Ramos (cell line): ENCODE data around the gene EGR1.

ENCODE experiments used
- in situ Hi-C: fragments of 300-500 bp; cut with MboI; formaldehyde crosslinking; loops from one replicate; pipeline ENCODE4 v1.14.3; 2022; ENCODE audit warnings: low sequenced_read_pairs; ENCODE audit not compliant: unreplicated experiment

Gene EGR1

DNA sequence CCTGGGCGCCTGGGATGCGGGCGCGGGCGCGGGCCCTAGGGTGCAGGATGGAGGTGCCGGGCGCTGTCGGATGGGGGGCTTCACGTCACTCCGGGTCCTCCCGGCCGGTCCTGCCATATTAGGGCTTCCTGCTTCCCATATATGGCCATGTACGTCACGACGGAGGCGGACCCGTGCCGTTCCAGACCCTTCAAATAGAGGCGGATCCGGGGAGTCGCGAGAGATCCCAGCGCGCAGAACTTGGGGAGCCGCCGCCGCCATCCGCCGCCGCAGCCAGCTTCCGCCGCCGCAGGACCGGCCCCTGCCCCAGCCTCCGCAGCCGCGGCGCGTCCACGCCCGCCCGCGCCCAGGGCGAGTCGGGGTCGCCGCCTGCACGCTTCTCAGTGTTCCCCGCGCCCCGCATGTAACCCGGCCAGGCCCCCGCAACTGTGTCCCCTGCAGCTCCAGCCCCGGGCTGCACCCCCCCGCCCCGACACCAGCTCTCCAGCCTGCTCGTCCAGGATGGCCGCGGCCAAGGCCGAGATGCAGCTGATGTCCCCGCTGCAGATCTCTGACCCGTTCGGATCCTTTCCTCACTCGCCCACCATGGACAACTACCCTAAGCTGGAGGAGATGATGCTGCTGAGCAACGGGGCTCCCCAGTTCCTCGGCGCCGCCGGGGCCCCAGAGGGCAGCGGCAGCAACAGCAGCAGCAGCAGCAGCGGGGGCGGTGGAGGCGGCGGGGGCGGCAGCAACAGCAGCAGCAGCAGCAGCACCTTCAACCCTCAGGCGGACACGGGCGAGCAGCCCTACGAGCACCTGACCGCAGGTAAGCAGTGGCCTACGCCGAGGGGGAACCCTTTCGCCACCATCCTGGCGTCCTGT lies at the start of gene EGR1:
Gene EGR1, plus strand, starts transcription at position 219 of the 864 bp plus-strand sequence. Its CDS starts 283 bp downstream, at position 502.
- in situ Hi-C loops = no loop called here

DNA sequence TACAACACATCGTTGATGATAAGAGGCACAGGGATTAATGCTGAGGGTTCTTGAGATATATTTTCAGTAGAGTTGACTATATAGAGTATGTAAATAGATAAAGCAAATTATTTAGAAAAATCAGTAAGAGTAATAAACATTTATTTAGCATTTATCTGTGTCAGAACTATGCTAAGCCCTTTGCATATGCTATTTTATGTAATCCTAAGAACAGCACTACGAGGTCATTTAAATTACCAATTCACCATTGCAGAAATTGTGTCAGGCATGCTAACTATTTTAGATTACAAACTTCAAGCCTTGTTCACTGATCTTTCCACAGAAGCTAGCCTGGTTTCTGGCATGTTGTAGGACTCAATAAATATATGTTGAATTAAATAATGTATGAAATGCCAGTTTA lies 46.8 kb upstream of the EGR1 start:
- in situ Hi-C loops = loop anchor here (10.0 kb wide), 1 partner anchor 234 kb away; no protein-coding TSS in a partner anchor

DNA sequence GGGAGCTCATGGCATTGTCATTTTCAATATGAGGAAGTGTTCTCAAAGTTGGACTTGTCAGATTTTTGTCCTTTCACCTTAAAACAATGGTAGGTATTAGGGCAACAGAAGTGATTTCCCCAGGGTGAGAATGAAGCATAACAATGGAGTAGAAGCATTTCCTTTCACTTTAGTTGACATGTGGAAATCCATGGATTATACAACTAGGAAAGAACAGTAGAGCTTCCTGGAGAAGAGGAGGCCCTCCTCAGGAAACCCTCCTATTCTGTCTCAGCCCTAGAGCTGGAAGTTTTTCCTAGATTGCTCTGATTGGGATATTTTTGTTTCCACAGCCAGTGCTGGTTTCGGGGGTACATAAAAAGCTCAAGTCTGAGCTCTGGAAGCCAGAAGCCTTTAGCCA lies 40.2 kb upstream of the EGR1 start:
- in situ Hi-C loops = no loop called here

DNA sequence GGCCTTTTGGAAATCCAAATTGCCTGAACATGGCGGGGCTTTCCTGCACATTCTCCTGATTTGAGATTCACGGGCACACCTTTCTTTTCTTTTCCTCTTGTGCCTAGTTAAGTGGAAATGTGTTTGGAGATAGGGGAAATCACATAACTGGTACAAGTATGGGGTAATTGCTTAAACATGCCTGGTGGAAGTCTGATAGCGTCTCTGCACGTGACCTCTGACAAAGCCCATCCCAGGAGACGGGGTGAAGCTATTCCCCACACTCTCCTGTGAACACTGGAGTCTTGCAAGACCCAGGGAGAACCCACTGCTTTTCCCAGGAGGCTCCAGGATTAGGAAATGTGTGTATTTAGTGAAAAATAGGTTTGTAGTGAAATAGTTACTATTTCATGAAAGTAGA lies 29.3 kb upstream of the EGR1 start:
- in situ Hi-C loops = no loop called here

DNA sequence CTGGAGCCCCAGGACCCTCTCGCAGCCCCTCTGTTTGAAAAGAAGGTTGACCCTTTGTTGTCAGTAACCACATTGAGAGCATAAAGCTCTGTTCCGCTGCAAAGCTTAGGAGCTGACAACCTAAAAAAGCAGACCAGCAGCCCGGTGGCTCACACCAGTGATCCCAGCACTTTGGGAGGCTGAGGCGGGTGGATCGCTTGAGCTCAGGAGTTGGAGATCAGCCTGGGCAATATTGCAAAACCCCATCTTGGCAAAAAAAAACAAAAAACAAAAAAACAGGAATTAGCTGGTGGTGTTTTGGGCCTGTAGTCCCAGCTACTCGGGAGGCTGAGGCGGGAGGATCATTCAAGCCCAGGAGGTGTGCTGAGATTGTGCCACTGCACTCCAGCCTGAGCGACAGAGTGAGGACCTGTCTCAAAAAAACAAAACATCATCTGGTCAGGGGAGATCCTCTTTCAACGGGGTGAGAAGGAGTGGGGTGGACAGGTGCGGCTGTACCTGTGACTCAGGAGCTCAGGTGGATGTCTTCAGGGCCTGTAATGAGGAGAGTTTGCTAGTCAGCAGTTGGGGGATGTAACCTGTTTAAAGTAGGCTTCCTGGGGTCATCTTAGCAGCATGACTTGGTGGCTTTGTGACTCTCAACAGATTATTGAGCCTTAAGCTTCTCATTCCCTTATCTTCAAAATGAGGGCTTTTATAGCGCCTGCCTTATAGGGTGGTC lies 27.1 kb upstream of the EGR1 start:
- in situ Hi-C loops = no loop called here

DNA sequence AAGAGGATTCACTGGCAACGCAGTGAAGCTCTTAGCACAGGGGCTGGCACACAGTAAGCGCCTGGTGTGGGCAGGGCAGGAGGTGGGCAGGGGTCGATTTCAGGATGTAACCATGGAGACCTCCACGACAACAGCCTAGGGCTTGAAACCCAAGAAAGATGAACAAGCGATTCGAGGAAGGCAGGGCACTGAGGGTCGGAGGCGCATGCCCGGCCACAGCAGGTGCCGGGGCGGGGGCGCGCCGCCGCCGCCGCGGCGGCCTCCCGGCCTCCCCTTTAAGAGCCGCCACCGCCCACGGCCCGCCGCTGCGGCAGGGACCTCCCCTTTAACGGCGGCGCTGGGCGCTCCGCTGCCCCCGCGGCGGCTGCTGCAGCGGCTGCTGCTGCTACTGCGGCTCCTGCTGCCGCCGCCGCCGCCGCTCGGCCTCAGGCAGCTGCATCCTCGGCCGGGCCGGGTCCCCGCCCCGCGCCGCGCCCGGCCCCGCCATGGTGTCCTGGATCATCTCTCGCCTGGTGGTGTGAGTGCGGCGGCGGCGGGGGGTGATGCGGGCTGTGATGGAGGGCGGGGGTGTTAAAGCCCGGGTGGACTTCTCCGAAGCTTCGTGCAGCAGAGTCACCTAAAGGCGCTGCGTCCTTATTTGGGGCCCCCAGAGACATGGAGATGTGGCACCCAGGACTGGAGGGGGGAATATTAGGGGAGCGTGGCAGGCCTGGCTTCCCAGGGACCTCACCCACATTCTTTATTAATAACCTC lies 26.4 kb upstream of the EGR1 start, which contains the start of gene REEP2:
Gene REEP2, plus strand, starts transcription at position 334 of the 753 bp plus-strand sequence. Its CDS starts 152 bp downstream, at position 486.
- in situ Hi-C loops = no loop called here

DNA sequence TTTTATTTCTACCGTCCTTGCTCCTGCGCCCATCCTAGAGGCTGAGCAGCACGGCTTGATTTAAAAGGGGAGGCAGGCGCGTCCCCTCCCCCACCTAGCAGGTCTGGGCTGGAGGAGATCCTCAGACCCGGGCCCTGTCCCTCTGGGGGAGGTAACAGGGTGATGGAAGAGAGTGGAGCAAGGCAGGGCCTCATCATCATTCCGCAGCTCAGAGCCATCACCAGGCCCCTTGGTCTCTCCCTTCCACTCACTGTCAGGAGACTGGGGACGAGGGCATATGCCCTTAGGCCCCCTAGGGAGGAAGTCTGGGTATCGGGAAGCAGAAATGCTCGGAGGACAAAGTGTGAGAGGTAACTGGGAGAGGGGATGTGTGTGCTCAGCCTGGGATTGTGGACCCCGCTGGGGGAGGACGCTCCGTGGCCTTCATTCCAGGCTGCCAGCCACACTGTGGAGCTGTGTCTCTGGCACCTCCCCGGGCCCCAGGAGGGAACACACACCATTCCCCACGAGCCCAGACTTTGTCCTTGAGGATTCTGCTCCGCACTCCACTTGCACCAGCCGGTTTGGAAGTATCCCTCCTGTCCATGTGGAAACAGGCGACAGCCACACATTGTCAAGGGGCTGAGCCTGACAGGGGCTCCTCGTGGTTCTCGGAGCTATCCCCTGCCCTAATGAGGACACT lies 25.7 kb upstream of the EGR1 start:
- in situ Hi-C loops = no loop called here

DNA sequence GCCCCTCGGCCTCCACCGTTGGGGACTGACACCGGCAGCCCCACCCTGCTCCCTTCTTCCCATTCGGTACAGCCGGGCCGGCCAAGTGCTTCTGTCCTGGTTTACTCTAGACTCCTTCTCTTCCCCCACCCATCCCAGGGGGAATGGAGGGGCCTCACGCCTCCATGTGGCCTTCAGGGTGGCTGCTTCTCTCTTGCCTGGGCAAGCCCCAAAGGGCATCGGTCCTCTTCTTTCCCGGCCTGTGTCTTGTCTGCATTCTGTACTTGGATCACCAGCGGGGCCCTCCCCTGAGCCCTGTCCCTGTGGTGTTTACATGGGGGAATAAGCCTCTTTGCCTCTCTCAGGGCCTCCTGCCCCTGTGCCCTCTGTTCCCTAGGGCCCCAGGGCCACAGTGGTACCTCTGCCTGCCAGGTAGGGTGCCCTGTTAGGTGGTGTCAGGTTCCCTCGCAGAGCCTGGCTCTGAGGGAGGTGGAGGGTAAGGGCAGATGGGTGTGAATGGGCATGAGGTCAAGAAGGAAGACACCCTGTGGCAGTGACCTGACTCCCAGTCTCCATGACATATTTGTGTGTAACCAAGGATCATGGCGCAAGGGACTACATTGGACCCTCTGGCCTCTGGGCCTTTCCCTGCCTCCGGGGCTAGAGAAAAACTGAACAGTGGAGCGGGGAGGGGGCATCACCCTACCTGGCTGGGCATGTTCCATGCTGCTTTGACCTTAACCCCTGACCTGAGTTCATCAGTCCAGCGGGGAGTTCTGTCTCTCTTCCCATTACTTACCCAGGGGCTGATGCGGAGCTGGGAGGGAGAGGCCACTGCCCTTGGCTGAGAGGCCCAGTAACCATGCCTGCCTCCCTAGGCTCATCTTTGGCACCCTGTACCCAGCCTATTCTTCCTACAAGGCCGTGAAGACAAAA lies 24.9 kb upstream of the EGR1 start:
- in situ Hi-C loops = no loop called here

DNA sequence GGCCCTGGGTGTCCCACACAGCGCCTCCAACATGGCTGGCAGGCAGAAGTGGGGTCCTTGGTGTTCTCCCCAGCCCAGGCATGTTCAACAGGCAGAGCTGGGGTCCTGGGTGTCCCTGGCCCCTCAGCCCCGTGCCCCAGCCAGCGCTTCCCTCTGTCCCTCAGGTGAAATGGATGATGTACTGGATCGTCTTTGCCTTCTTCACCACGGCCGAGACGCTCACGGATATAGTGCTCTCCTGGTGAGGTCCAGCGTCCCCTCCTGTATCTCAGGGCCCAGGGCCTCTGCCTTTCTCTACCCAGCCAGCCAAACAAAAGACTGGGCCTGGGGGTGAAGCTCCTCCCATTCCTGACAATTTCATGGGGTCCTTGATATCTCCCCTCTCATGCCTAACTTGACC lies 24.1 kb upstream of the EGR1 start:
- in situ Hi-C loops = no loop called here

DNA sequence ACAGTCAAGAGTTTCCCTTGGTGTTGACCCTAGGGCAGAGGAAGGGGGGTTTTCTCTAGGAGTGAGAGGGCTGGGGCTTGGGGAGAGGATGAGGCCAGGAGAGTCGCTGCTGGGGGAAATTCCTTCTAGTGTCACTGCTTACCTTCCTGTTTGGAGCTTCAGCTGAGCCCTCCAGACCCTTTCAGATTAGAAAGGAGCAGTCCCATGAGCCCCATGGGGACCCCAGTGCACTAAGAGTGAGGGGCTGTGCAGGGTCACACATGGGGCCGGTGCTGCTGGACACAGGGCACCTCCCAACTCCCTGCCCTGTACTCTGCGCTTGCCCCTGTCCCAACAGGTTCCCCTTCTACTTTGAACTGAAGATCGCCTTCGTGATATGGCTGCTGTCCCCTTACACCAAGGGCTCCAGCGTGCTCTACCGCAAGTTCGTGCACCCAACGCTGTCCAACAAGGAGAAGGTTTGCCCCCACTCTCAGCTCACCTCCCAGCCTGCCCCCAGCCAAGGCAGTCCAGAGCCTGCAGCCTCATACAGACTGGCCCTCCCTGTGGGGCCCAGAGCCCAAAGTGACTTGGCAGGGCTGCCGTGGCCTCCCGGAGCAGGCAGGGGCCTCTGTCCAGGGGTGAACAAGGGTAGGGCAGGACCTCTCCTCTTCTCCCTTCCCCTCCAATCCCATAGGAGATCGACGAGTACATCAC lies 21.1 kb upstream of the EGR1 start:
- in situ Hi-C loops = no loop called here

DNA sequence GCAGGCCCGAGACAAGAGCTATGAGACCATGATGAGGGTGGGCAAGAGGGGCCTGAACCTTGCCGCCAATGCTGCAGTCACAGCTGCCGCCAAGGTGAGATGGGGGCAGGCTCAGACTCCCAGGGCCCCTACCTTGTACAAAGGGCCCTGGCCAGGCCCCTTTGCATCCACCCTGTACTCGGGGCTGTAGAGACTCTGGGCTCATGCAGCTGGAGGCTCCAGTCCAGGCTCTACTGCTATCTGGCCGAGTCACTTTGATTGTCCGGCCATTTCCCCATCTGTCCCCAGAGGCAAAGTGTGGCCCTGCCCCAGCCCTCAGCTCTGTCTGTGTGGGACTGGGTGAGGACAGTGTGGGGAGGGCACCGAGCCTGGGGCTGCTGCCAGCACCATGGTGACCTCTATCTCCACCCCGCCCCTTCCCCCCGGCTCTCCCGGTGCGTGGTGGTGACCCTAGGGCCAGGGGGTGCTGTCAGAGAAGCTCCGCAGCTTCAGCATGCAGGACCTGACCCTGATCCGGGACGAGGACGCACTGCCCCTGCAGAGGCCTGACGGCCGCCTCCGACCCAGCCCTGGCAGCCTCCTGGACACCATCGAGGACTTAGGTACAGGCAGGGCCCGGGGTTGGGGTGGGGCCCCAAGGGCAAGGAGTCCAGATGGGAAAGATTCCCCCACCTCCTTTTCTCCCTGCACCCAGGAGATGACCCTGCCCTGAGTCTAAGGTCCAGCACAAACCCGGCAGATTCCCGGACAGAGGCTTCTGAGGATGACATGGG lies 20.3 kb upstream of the EGR1 start:
- in situ Hi-C loops = no loop called here

DNA sequence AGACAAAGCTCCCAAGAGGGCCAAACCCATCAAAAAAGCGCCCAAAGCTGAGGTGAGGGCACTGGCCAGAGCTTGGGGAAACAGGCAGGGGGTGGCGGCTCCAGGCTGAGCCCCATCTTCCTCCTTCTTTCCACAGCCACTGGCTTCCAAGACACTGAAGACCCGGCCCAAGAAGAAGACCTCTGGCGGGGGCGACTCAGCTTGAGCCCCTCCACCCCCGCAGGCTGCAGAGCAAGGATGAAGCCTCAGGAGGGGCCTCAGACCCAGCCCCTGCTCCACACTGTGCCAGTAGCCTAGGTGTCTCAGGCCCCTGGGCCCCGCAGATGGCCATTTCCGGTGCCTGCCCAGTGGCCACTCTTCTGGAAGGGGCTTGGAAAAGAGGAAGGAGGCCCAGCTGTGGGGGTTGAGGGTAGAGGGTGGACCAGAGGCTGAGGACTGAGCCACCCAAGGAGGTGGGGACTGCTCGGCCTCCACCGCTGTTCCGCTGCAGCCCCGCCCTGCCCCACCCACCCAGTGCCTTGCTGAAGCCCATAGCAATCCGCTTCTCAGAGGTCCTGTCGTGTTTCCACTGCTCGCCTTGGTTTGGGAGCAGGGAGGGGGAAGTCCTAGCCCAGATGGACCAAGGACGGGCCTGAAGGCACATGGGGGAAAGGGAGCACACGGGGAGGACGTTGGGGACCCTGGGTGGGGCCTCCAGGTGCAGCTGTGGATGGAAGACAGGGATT lies 19.6 kb upstream of the EGR1 start:
- in situ Hi-C loops = no loop called here

DNA sequence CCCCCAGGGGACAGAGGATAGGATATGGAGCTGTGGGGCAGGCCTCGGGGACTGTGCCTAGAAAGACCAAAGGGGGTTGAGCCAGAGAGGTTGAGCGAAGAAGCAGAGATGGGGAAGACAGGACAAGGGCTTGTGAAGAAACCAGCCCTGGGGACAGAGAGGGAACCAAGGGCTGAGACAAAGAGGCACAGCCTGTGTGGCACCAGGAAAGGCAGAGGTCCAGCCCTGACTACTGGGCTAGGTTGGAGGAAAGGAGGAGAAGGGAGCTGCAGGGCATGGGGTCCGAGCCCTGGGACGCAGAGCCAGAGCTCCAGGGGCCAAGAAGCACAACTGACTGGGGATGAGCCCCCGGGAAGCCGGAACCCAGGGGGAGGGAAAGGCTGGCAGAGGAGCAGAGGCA lies 17.2 kb upstream of the EGR1 start:
- in situ Hi-C loops = no loop called here

DNA sequence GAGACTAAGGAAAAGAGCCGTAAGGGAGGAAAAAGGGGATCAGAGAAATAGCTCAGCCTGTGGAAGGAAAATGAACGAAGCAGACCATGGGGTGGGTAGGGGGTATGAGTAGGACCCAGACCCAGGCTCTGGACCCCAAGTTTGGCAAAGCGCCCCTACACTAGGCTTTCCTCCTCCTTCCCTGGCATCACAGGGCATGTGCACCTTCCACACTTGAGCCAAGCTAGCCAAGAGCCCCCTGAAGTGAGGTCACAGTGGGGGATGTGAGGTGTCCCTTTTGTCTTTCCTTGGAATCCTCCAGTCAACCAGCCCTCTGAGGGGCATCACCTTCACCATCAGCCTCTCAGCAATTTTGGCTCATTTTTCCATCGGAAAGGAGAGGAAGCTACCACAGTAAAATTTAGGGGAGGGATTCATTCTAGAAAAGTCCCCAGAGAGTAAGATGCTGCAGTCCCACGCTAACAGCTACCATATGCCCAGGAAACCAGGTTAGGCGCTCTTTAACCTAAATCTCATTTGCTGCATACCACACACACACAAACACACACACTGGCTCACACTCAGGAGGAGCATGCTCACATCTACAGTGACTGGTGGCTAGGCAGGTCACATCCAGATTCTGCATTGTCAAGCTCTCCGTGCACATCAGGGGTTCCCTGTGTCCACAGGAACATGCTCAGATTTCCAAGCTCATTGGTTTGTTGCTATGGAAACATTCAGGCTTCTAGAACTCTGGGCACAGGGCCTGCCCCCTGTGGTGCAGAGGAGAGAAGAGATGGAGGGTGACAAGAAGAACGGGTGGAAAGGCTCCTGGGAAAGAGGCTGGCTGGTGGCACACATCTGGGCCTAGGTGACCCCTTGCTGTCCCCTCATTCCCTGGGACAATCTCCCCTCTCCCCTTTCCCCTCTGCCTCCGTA lies 16.5 kb upstream of the EGR1 start:
- in situ Hi-C loops = no loop called here

DNA sequence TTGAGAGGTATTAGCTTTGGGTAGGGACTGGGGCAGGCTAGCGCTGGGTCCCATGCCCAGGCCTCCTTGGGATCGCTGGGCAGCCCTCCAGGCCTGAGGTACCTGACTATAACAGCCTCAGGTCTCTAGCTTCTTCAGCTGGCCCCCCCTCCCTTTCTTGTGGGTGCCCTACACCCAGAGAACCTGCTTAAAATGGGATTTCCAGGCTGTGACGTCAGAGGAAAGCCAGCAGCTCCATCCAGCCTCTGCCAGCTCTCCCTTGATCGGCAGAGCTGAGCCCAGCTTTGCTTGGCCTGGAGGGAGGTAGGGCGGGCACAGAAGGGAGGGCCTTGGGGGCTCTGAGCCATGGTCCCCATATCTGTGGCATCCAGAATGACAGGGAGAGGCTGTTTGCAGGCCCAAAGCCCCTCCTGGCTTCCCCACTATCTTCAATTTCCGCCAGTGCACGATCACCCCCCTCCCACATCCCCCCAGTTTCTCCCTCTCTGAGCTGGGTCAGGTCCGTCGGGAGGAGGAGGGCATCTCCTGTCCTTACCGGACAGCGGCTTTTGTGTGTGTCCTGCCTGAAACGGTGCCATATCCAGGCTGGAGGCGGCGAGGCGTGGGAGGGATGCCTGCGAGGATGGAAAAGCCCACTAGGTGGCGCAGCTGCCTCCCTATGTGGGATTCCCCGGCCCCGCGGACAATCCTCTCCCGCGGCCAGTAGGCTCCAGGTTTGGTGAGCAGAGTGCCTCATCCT lies 15.6 kb upstream of the EGR1 start:
- in situ Hi-C loops = loop anchor here (5.0 kb wide), 1 partner anchor 53 kb away; no protein-coding TSS in a partner anchor
